Measurements from ENCODE around the gene VPS13D. TPM values are rescaled to one million over a fixed set of nuclear protein-coding genes. Genes with fewer than 3 reads are reported as not detected.

VPS13D gene
- total RNA-seq, 4 donors from 2014 or later, result 60.9 to 91.6 (median 71.6) TPM

DNA sequence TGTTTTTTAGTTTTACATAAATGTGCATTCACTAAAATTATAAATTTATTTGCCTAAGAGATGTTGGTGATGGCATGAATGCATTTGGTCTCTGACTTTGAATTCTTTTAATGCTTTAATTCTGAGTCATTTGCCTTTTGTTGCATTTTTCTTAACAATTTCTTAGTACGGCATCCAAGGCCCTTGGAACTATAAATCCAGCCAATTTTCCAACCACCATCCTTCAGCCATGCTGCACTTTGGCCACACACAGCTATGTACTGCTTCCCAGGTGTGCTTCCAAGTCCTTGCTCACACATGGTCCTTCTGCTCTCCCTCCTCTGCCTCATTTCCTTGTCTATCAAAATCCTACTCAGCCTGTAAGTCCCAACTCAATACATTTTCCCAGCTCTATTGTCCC, 227.1 kb downstream of the VPS13D start:
- TF ChIP-seq POLR2A (IDR thresholded peaks at IDR 0.05), result no peak
- intact Hi-C loops (cut with DNase I; ENCODE audit: low total_unique reads), result no loop called here
- Histone ChIP-seq H3K4me3 (no peak overlapping the region), H3K9me3 (no peaks in the 10 kb centered on the region), H3K27me3 (no peaks in the 10 kb centered on the region), H3K36me3 (no peaks in the 10 kb centered on the region), H3K27ac (peak overlapping the region; percentile 48 to 89 (median 64)), H3K4me1 (peaks cover 71 to 76% of the 10 kb centered on the region in 2 donors)
- in situ Hi-C loops (cut with MboI; ENCODE audit: low sequenced_read_pairs in 4 of 4), result no loop called here
- ATAC-seq, result no peak
- DNase-seq, result no peak

- intact Hi-C loops (cut with DNase I; ENCODE audit: low total_unique reads) (loop anchor here (2.0 kb wide), 1 partner anchor 15 kb away; no protein-coding TSS in a partner anchor), in situ Hi-C loops (cut with MboI; ENCODE audit: low sequenced_read_pairs in 4 of 4) (no loop called here)
- no peaks in the 10 kb centered on the region for H3K36me3 ChIP-seq
- H3K4me1 ChIP-seq, result peaks cover 71 to 76% of the 10 kb centered on the region in 2 donors
- TF ChIP-seq, protein P1, sequence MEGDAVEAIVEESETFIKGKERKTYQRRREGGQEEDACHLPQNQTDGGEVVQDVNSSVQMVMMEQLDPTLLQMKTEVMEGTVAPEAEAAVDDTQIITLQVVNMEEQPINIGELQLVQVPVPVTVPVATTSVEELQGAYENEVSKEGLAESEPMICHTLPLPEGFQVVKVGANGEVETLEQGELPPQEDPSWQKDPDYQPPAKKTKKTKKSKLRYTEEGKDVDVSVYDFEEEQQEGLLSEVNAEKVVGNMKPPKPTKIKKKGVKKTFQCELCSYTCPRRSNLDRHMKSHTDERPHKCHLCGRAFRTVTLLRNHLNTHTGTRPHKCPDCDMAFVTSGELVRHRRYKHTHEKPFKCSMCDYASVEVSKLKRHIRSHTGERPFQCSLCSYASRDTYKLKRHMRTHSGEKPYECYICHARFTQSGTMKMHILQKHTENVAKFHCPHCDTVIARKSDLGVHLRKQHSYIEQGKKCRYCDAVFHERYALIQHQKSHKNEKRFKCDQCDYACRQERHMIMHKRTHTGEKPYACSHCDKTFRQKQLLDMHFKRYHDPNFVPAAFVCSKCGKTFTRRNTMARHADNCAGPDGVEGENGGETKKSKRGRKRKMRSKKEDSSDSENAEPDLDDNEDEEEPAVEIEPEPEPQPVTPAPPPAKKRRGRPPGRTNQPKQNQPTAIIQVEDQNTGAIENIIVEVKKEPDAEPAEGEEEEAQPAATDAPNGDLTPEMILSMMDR (IDR thresholded peaks at IDR 0.05 in 4 of 5, conservative IDR thresholded peaks at IDR 0.05 in 1 of 5), result no peak
- no peak for TF ChIP-seq POLR2A (IDR thresholded peaks at IDR 0.05)
- no peaks in the 10 kb centered on the region for H3K27me3 ChIP-seq
- H3K27ac ChIP-seq, result peak overlapping the region; percentile 48 to 89 (median 64)
- no peak overlapping the region for H3K4me3 ChIP-seq
- ATAC-seq, result no peak
- peak in 1 of 2 donors; percentile 50 for DNase-seq
- no peaks in the 10 kb centered on the region for H3K9me3 ChIP-seq
These were observed 227.9 kb downstream of the VPS13D start for GRCh38 chr1:12457771-12458170.

DNA sequence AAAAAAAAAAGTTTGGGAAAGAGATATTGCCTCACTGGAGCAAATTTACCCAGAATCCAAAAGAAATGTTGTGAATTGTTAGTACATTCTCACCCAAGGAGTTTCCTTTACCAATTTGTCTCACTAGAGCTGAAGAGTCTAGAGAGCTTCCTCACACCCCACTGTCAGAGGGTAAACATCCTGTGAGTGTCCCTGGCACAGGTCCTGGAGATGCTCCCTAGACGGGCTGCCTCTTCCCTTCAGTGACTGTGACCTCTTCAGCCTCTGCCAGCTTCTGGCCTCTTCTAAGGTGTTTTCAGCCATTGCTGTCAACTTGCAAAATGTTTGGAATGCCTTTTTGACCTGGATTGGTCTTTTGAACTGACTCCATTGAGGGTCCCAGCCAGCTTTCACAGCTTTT, 228.7 kb downstream of the VPS13D start:
- Histone ChIP-seq H3K27me3 (no peaks in the 10 kb centered on the region), H3K4me1 (peaks cover 71 to 76% of the 10 kb centered on the region in 2 donors), H3K9me3 (no peaks in the 10 kb centered on the region), H3K4me3 (no peak overlapping the region), H3K36me3 (no peaks in the 10 kb centered on the region), H3K27ac (peak overlapping the region; percentile 48 to 89 (median 64))
- in situ Hi-C loops (cut with MboI; ENCODE audit: low sequenced_read_pairs in 4 of 4), result no loop called here
- ATAC-seq (no peak), DNase-seq (no peak)
- TF ChIP-seq POLR2A (IDR thresholded peaks at IDR 0.05), result no peak
- TF ChIP-seq, protein P1 (IDR thresholded peaks at IDR 0.05 in 4 of 5, conservative IDR thresholded peaks at IDR 0.05 in 1 of 5), result no peak
- intact Hi-C loops (cut with DNase I; ENCODE audit: low total_unique reads), result loop anchor here (2.0 kb wide), 1 partner anchor 14 kb away; no protein-coding TSS in a partner anchor

- intact Hi-C loops (cut with DNase I; ENCODE audit: low total_unique reads) (loop anchor here (5.0 kb wide), 1 partner anchor 137 kb away; no protein-coding TSS in a partner anchor), in situ Hi-C loops (cut with MboI; ENCODE audit: low sequenced_read_pairs in 4 of 4) (no loop called here)
- DNase-seq (no peak), ATAC-seq (no peak)
- Histone ChIP-seq H3K27ac (peak overlapping the region; percentile 75 to 89 (median 78)), H3K27me3 (no peaks in the 10 kb centered on the region), H3K9me3 (no peaks in the 10 kb centered on the region), H3K4me1 (peaks cover 71 to 75% of the 10 kb centered on the region in 2 donors), H3K36me3 (no peaks in the 10 kb centered on the region), H3K4me3 (no peak overlapping the region)
- TF ChIP-seq POLR2A (IDR thresholded peaks at IDR 0.05), result no peak
- TF ChIP-seq, protein P1 (IDR thresholded peaks at IDR 0.05 in 4 of 5, conservative IDR thresholded peaks at IDR 0.05 in 1 of 5), result no peak
These were observed 230.3 kb downstream of the VPS13D start for GRCh38 chr1:12460121-12460520.

DNA sequence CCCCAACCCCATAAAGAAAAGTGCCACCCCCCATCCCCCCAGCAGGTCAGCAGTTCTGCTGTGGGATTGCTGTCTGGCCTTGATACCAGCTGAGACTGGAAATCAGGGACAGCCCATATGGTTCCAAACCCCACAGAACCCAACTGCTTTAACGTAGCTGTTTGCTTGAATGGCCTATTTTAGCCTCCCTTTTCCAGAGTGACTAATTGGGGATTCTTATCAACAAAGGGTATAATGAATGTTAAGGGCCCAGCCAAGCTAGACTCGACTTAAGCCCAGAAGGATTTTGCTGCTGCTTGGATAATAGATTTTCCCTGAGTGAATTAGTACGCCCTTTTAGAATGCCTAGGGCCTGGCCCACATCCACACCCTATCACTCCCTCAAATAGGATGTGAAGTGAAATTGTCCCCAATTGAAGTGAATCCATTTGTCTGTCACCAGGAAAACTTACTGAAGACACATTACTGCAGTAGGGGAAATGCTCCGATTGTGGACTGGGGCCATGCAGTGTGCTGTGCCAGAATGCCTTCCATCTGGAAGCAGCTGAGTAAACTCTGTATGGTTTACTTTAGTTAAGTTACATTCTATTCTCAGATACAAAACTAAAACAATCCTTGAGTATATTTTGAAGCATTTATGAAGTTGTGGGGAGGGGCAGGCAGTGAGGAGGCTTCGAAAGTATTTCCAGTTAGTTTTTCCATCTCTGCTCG, 231.2 kb downstream of the VPS13D start:
- Histone ChIP-seq H3K36me3 (no peaks in the 10 kb centered on the region), H3K4me1 (peaks cover 65 to 76% of the 10 kb centered on the region in 2 donors), H3K27me3 (no peaks in the 10 kb centered on the region), H3K4me3 (no peak overlapping the region), H3K27ac (peak overlapping the region; percentile 75 to 89 (median 78)), H3K9me3 (no peaks in the 10 kb centered on the region)
- no peak for DNase-seq
- in situ Hi-C loops (cut with MboI; ENCODE audit: low sequenced_read_pairs in 4 of 4), result no loop called here
- ATAC-seq, result no peak
- TF ChIP-seq POLR2A (IDR thresholded peaks at IDR 0.05), result no peak
- TF ChIP-seq, protein P1 (IDR thresholded peaks at IDR 0.05 in 4 of 5, conservative IDR thresholded peaks at IDR 0.05 in 1 of 5), result no peak
- intact Hi-C loops (cut with DNase I; ENCODE audit: low total_unique reads), result loop anchor here (5.0 kb wide), 1 partner anchor 136 kb away; no protein-coding TSS in a partner anchor
